Heart right ventricle (tissue), 16 donors: ENCODE results near the gene A4GNT. TPM values are rescaled to one million over a fixed set of nuclear protein-coding genes. Genes with fewer than 3 reads are reported as not detected.
A peak's percentile ranks its signal among the peaks of the same experiment; 100 is the strongest.

Experiments
- ATAC-seq, 8 donors: fragments of 200-7000 bp; cut with Tn5 transposase; one replicate each; pipeline ENCODE4 v1.9.1; 2020; ENCODE audit warnings: mild to moderate bottlenecking in 8 of 8, moderate library complexity in 8 of 8, moderate number of reproducible peaks in 1 of 8
- DNase-seq, 2 donors: peaks; one replicate each; pipeline ENCODE4 v3.0.0-alpha.2; 2020
- H3K27ac ChIP-seq, 10 donors: fragments of 200-600 bp; sonication (generic) in 2 of 10; one replicate each; pipeline versions ENCODE4 v1.5.0 to v1.8.0; 2020 to 2022; ENCODE audit warnings: mild to moderate bottlenecking in 3 of 10
- H3K27me3 ChIP-seq, 7 donors: fragments of 200-600 bp; one replicate each; pipeline ENCODE4 v1.8.0; 2021 to 2022; ENCODE audit warnings: mild to moderate bottlenecking in 2 of 7
- H3K36me3 ChIP-seq, 9 donors: fragments of 200-600 bp; sonication (generic) in 1 of 9; one replicate each; pipeline versions ENCODE4 v1.5.0 to v1.8.0; 2020 to 2022; ENCODE audit warnings: mild to moderate bottlenecking in 2 of 9
- H3K4me1 ChIP-seq, 9 donors: fragments of 200-600 bp; sonication (generic) in 1 of 9; one replicate each; pipeline versions ENCODE4 v1.5.0 to v1.8.0; 2020 to 2022; ENCODE audit warnings: mild to moderate bottlenecking in 4 of 9
- H3K4me3 ChIP-seq, 10 donors: fragments of 200-600 bp; sonication (generic) in 2 of 10; one replicate each; pipeline versions ENCODE4 v1.5.0 to v1.8.0; 2020 to 2022; ENCODE audit warnings: mild to moderate bottlenecking in 7 of 10, moderate library complexity in 2 of 10
- H3K9me3 ChIP-seq, 11 donors: fragments of 200-600 bp in 10 of 11; sonication (generic) in 2 of 11; one replicate each; pipeline versions ENCODE4 v1.5.0 to v1.8.0; 2013 to 2022; ENCODE audit warnings: mild to moderate bottlenecking in 2 of 11, control low read depth in 1 of 11, moderate library complexity in 1 of 11
- WGBS, 2 donors: extraction: QIAGEN DNeasy Blood & Tissue Kit; methylation state at CpG; one replicate each; pipeline ENCODE4 v1.1.7; 2013; ENCODE audit warnings: inconsistent platforms in 1 of 2; 5-methylcytosine and 5-hydroxymethylcytosine counted together
- intact Hi-C, 10 donors: fragments of 100-400 bp; cut with DNase I; formaldehyde crosslinking; loops; one replicate each; pipeline versions ENCODE4 v1.11.1 to v1.14.2; 2022
- polyA plus RNA-seq, 2 donors: library from polyadenylated mRNA; stranded (reverse); fragments of 200-250 nt; gene quantifications; one replicate each; pipeline ENCODE4 v1.2.3, GENCODE V29; 2013
- total RNA-seq, 10 donors: library from RNA; stranded (reverse); fragmentation: NEBNext Ultra II Directional in 3 of 10; extraction: Animal tissue kit (Norgen Biotek cat#: 25700) in 3 of 10; gene quantifications; one replicate each; pipeline versions ENCODE4 v1.2.1 to v1.2.4, GENCODE V29; 2021 to 2023
- TF ChIP-seq, protein P1 (sequence below), 9 donors: fragments of 200-600 bp; sonication (generic) in 2 of 9; IDR thresholded peaks; one replicate each; pipeline versions ENCODE4 v1.5.0 to v1.8.0; 2021 to 2022; ENCODE audit warnings: antibody characterized with exemption in 9 of 9, mild to moderate bottlenecking in 5 of 9, moderate library complexity in 1 of 9
- donor health status: Arrhythmogenic right ventricular cardiomyopathy.
- donor health status: ischemic (EF 13 %, LVEDD 7.1; RV severe dilation, severe dysfunction).
- donor health status: healthy with polysubstance abuse.
- donor health status: DM: no; HTN: yes; CAD: no.
- donor health status: DM: no; HTN: no; CAD: no.
- donor health status: ischemic (EF 25% LVEDD 6.9; RV normal size, moderate dysfunction).
- donor health status: ischemic (EF 25% LVEDD 5.7; RV mildly dilated, moderate dysfunction).
- donor health status: healthy.
- donor health status: DM: yes; HTN: yes; CAD: no.
- donor health status: Ischemic cardiomyopathy.
- donor health status: ischemic (EF 35%, LVEDD 5.7; RV mildly dilated, moderate dysfunction).
- donor health status: nonischemic (EF 11% LVEDD 7.7; RV severe dilation, severe dysfunction).
- donor health status: DM: yes; HTN: yes; CAD: no.
- donor health status: PGD.
- donor health status: ischemic (EF 29% LVEDD 5.4; RV normal size, mild dysfunction).
- donor health status: nonischemic (EF 23%, LVEDD 6.1; RV moderate dilation, normal function).

Gene A4GNT
- total and polyA plus RNA-seq, 12 donors: not detected

DNA sequence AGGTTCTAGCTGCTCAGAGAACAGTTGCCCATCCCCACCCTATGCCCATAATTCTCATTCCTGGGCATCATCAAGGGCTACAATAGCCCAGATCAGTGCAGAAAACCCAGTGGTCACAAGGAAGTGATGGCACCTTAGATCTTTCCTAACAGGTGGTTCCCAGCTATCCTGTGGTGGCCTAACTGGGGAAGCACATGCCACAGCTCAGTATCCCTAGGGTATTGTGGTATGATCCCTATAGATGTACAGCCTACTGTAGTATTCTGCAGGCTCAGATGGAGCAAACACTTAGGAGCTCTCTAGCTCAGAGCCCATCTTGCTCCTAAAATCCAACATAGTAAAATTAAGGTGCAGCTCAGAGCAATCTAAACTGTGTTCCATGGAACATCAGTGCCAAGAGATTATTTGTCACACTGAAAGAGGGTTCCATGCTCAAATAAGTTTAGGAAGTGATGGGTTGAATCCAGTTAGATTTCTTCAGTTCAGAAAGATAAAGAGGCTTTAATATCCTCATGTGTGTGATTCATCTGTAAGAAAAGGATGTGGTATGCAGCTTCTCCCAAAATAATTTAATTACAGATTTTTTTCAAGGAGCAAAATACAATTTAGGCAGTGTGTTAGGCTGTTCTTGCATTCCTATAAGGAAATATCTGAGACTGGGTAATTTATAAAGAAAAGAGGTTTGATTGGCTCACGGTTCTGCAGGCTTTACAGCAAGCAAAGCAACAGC, 4.4 kb downstream of the A4GNT start:
- no peak for ATAC-seq
- peaks cover 0 to 25% (median 6%) of the 10 kb centered on the region in 9 donors for H3K4me1 ChIP-seq
- H3K36me3 ChIP-seq: no peaks in the 10 kb centered on the region
- H3K9me3 ChIP-seq: peaks cover 0 to 4% (median 0%) of the 10 kb centered on the region in 11 donors
- intact Hi-C loops: no loop called here
- H3K27me3 ChIP-seq: no peaks in the 10 kb centered on the region
- H3K27ac ChIP-seq: no peak overlapping the region
- 78 to 85% methylated on average over 1 of the region's 1 CpG for WGBS, 2 donors
- DNase-seq: no peak
- TF ChIP-seq, protein P1, sequence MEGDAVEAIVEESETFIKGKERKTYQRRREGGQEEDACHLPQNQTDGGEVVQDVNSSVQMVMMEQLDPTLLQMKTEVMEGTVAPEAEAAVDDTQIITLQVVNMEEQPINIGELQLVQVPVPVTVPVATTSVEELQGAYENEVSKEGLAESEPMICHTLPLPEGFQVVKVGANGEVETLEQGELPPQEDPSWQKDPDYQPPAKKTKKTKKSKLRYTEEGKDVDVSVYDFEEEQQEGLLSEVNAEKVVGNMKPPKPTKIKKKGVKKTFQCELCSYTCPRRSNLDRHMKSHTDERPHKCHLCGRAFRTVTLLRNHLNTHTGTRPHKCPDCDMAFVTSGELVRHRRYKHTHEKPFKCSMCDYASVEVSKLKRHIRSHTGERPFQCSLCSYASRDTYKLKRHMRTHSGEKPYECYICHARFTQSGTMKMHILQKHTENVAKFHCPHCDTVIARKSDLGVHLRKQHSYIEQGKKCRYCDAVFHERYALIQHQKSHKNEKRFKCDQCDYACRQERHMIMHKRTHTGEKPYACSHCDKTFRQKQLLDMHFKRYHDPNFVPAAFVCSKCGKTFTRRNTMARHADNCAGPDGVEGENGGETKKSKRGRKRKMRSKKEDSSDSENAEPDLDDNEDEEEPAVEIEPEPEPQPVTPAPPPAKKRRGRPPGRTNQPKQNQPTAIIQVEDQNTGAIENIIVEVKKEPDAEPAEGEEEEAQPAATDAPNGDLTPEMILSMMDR (IDR thresholded peaks at IDR 0.05): no peak
- H3K4me3 ChIP-seq: no peak overlapping the region

DNA sequence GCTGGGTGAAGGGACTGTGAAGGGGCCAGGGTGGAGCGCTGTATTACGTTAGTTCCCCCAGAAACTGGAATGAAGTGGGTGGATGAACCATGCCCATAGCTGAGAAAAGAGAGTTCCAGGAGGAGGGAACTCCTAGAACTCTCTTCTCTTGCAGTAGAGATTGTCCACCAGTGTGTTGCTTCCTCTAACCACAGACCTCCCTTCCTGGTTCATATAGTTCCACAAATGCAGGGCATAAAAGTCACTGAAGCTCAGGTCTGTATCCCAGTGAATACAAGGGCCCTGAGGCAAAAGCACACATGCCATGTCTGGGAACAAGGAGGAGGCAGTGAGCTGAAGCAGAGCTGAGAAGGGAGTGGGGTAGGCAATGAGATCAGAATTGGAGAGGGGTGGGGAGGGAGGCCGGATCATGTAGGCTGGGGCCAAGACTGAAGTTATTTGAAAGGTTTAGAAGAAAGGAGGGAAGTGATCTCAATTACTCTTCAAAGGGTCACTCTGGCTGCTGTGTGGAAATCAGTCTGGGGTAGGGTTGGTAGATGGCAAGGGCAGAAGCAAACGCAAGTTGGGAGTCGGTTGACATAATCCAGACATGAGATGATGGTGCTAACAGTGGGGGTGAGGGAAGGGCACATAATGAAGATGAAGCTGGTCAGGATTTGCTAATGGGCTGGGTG, 6.5 kb downstream of the A4GNT start:
- H3K27ac ChIP-seq: peak overlapping the region in 4 of 10 donors; percentile 25 to 83 (median 42)
- peak; percentile 57 to 84 (median 77) for ATAC-seq

DNA sequence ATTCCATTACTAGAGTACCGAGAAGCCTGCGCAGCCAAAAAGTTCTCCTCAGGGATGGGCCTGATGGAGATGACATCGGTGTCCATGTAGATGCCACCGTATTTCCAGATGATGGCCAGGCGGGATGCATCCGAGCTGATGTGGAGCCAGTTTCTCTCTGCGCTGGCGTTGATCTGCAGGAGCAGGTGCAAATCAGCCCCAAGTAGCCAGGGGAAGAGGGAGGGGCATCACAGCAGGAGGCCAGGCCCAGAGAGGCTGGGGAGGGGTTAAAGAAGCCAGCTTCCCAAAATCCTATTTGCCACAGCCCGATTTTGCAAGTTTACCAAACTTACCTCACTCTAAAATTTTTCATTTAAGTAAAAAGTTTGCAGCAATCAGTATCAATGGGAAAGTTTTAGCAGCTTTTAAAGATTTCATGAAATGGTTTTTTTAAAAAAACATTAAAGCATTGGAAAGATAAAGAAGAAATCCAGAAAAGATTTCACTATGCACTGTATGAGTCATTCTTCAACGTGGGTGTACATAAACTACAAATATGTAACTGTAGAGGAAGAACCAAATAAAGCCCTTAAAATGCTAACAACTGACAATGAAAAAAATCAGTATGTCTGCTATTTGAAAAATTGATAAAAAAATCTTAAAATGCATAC, 7.4 kb downstream of the A4GNT start:
- ATAC-seq: peak in 1 of 8 donors; percentile 54
- peak overlapping the region in 1 of 10 donors; percentile 83 for H3K27ac ChIP-seq

More for the DNA sequence above, 6.5 kb downstream of the A4GNT start:
- 37 to 38% methylated on average over 5 of the region's 5 CpGs for WGBS, 2 donors
- H3K9me3 ChIP-seq: peaks cover 0 to 4% (median 0%) of the 10 kb centered on the region in 11 donors
- H3K4me1 ChIP-seq: peaks cover 0 to 25% (median 6%) of the 10 kb centered on the region in 9 donors
- H3K27me3 ChIP-seq: no peaks in the 10 kb centered on the region
- TF ChIP-seq, protein P1 (IDR thresholded peaks at IDR 0.05): no peak
- H3K4me3 ChIP-seq: no peak overlapping the region
- H3K36me3 ChIP-seq: no peaks in the 10 kb centered on the region
- intact Hi-C loops: no loop called here
- DNase-seq: no peak

DNA sequence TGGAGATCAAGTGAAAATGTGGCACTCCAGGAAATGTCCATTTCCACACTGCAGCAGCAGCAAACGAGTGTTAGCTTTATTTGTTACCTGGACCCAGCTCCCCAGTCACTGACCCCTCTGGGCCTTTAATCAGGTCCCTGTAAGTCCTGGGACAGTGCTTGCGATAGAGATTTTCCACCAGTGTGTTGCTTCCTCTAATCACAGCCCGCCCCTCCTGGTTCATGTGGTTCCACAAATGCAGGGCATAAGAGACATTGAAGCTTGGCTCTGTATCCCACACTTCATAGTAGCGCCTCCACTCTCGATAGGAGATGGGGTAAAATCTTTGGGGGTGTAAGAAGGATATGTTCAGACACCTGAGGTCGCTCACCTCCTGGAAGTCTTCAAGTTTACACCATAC, 8.0 kb downstream of the A4GNT start:
- Histone ChIP-seq H3K27ac (peak overlapping the region in 1 of 10 donors; percentile 83), H3K9me3 (peaks cover 0 to 4% (median 0%) of the 10 kb centered on the region in 11 donors), H3K36me3 (no peaks in the 10 kb centered on the region), H3K27me3 (no peaks in the 10 kb centered on the region), H3K4me3 (no peak overlapping the region), H3K4me1 (peaks cover 0 to 26% (median 6%) of the 10 kb centered on the region in 9 donors)
- ATAC-seq (peak in 1 of 8 donors; percentile 37), DNase-seq (no peak)
- 87% methylated on average over 6 of the region's 6 CpGs for WGBS, 2 donors
- TF ChIP-seq, protein P1 (IDR thresholded peaks at IDR 0.05): no peak
- intact Hi-C loops: no loop called here

More for the DNA sequence above, 7.4 kb downstream of the A4GNT start:
- TF ChIP-seq, protein P1 (IDR thresholded peaks at IDR 0.05): no peak
- intact Hi-C loops: no loop called here
- Histone ChIP-seq H3K27me3 (no peaks in the 10 kb centered on the region), H3K4me1 (peaks cover 0 to 25% (median 6%) of the 10 kb centered on the region in 9 donors), H3K36me3 (no peaks in the 10 kb centered on the region), H3K9me3 (peaks cover 0 to 4% (median 0%) of the 10 kb centered on the region in 11 donors), H3K4me3 (no peak overlapping the region)
- WGBS, 2 donors: 78% methylated on average over 10 of the region's 10 CpGs
- DNase-seq: no peak
